ENCODE data around the gene SMIM21. TPM values are rescaled to one million over a fixed set of nuclear protein-coding genes. Genes with fewer than 3 reads are reported as not detected.

The SMIM21 gene
- total RNA-seq, 1 experiment from 2014 or later = not detected

- TF ChIP-seq CTCF (conservative IDR thresholded peaks at IDR 0.05; ENCODE audit: low read depth, low read length) (no peak), EZH2 (IDR thresholded peaks at IDR 0.05; ENCODE audit: low read length, unreplicated experiment) (no peak), EZH2phosphoT487 (IDR thresholded peaks at IDR 0.05; ENCODE audit: borderline replicate concordance, low read length) (no peak)
- Histone ChIP-seq H3K27me3 (ENCODE audit: low read length) (peaks cover 50% of the 10 kb centered on the region), H3K4me2 (ENCODE audit: low read length) (no peak overlapping the region), H3K9ac (ENCODE audit: low read length) (no peak overlapping the region), H3F3A (ENCODE audit: low read length, unreplicated experiment) (no peaks in the 10 kb centered on the region), H3K4me3 (ENCODE audit: low read length) (no peak overlapping the region), H3K9me2 (replicated peaks; ENCODE audit: low read length) (no peaks in the 10 kb centered on the region), H2AFZ (ENCODE audit: low read length) (no peak overlapping the region), H3K36me3 (ENCODE audit: low read depth, low read length) (no peaks in the 10 kb centered on the region), H4K20me1 (ENCODE audit: low read length) (no peaks in the 10 kb centered on the region), H3K4me1 (ENCODE audit: insufficient read depth, low read length) (no peaks in the 10 kb centered on the region), H3K9me3 (ENCODE audit: low read length) (no peaks in the 10 kb centered on the region), H3K79me2 (ENCODE audit: low read length) (no peaks in the 10 kb centered on the region), H3K27ac (ENCODE audit: low read length) (no peak overlapping the region)
- ATAC-seq = no peak
- POLR2A ChIA-PET (ENCODE audit: unreplicated experiment) = no interaction called here
- no peak for DNase-seq
- intact Hi-C loops (cut with micrococcal nuclease) = no loop called here
- no TSS peak for BruUV-seq (replicated peaks)
- CTCF ChIA-PET = no interaction called here
Observed at GRCh38 chr18:75362435-75362834, 65.1 kb downstream of the SMIM21 start.

GRCh38 chr18:75360941-75361340 is 66.6 kb downstream of the SMIM21 start:
- H3K36me3 ChIP-seq (ENCODE audit: low read depth, low read length) = no peaks in the 10 kb centered on the region
- no peak for DNase-seq
- H3F3A ChIP-seq (ENCODE audit: low read length, unreplicated experiment) = no peaks in the 10 kb centered on the region
- TF ChIP-seq EZH2phosphoT487 (IDR thresholded peaks at IDR 0.05; ENCODE audit: borderline replicate concordance, low read length) (no peak), CTCF (conservative IDR thresholded peaks at IDR 0.05; ENCODE audit: low read depth, low read length) (no peak), EZH2 (IDR thresholded peaks at IDR 0.05; ENCODE audit: low read length, unreplicated experiment) (no peak)
- H3K4me1 ChIP-seq (ENCODE audit: insufficient read depth, low read length) = no peaks in the 10 kb centered on the region
- H3K9me3 ChIP-seq (ENCODE audit: low read length) = no peaks in the 10 kb centered on the region
- no peaks in the 10 kb centered on the region for H3K79me2 ChIP-seq (ENCODE audit: low read length)
- H3K9ac ChIP-seq (ENCODE audit: low read length) = no peak overlapping the region
- H3K9me2 ChIP-seq (replicated peaks; ENCODE audit: low read length) = no peaks in the 10 kb centered on the region
- no peak for ATAC-seq
- H3K4me2 ChIP-seq (ENCODE audit: low read length) = no peak overlapping the region
- H2AFZ ChIP-seq (ENCODE audit: low read length) = no peak overlapping the region
- POLR2A ChIA-PET (ENCODE audit: unreplicated experiment) = no interaction called here
- H4K20me1 ChIP-seq (ENCODE audit: low read length) = no peaks in the 10 kb centered on the region
- H3K4me3 ChIP-seq (ENCODE audit: low read length) = no peak overlapping the region
- peaks cover 50% of the 10 kb centered on the region for H3K27me3 ChIP-seq (ENCODE audit: low read length)
- no TSS peak for BruUV-seq (replicated peaks)
- intact Hi-C loops (cut with micrococcal nuclease) = no loop called here
- no peak overlapping the region for H3K27ac ChIP-seq (ENCODE audit: low read length)
- CTCF ChIA-PET = no interaction called here

- H3K27me3 ChIP-seq (ENCODE audit: low read length) = peaks cover 50% of the 10 kb centered on the region
- no peak for TF ChIP-seq CTCF (conservative IDR thresholded peaks at IDR 0.05; ENCODE audit: low read depth, low read length)
- TF ChIP-seq EZH2phosphoT487 (IDR thresholded peaks at IDR 0.05; ENCODE audit: borderline replicate concordance, low read length) = no peak
- TF ChIP-seq EZH2 (IDR thresholded peaks at IDR 0.05; ENCODE audit: low read length, unreplicated experiment) = no peak
- H3K4me2 ChIP-seq (ENCODE audit: low read length) = no peak overlapping the region
- H3K9ac ChIP-seq (ENCODE audit: low read length) = no peak overlapping the region
- H3K9me2 ChIP-seq (replicated peaks; ENCODE audit: low read length) = no peaks in the 10 kb centered on the region
- no peaks in the 10 kb centered on the region for H4K20me1 ChIP-seq (ENCODE audit: low read length)
- BruUV-seq (replicated peaks) = no TSS peak
- no peak overlapping the region for H3K27ac ChIP-seq (ENCODE audit: low read length)
- ATAC-seq (no peak), DNase-seq (no peak)
- no peaks in the 10 kb centered on the region for H3K9me3 ChIP-seq (ENCODE audit: low read length)
- CTCF ChIA-PET = no interaction called here
- no peaks in the 10 kb centered on the region for H3F3A ChIP-seq (ENCODE audit: low read length, unreplicated experiment)
- POLR2A ChIA-PET (ENCODE audit: unreplicated experiment) = no interaction called here
- no peaks in the 10 kb centered on the region for H3K79me2 ChIP-seq (ENCODE audit: low read length)
- intact Hi-C loops (cut with micrococcal nuclease) = no loop called here
- H3K4me3 ChIP-seq (ENCODE audit: low read length) = no peak overlapping the region
- no peak overlapping the region for H2AFZ ChIP-seq (ENCODE audit: low read length)
- H3K36me3 ChIP-seq (ENCODE audit: low read depth, low read length) = no peaks in the 10 kb centered on the region
- no peaks in the 10 kb centered on the region for H3K4me1 ChIP-seq (ENCODE audit: insufficient read depth, low read length)
Observed at GRCh38 chr18:75360215-75360614, 67.3 kb downstream of the SMIM21 start.

Other genes with a start within 250 kb of the SMIM21 start
- 8.2 and 8.3 TPM in 2 replicates for gene PTGR3, start 218.6 kb downstream of the SMIM21 start, total RNA-seq (2014; rRNA removed)
- gene TSHZ1, start 216.9 kb downstream of the SMIM21 start, total RNA-seq (2014; rRNA removed) = 5.6 and 7.5 TPM in 2 replicates